HCT116 (cell line): Measurements from ENCODE around the gene HIF1A. TPM values are rescaled to one million over a fixed set of nuclear protein-coding genes. Genes with fewer than 3 reads are reported as not detected.

Experiments
- ATAC-seq: fragments of 200-7000 bp; cut with Tn5 transposase; 2 replicates; pipeline ENCODE4 v1.9.1; 2020; ENCODE audit warnings: mild to moderate bottlenecking, moderate library complexity
- BruUV-seq: library from RNA; stranded (reverse); fragments of 400-500 nt; replicated peaks from 2 replicates; lab custom pipeline; 2021; lab: Mats Ljungman, UMichigan
- CTCF ChIA-PET: fragments of 300-600 bp; sonication (Branson Sonifier 250); formaldehyde crosslinking; loops from one replicate; lab custom pipeline; 2021; ENCODE audit warnings: antibody characterized with exemption; lab: Charles Lee
- POLR2A ChIA-PET: fragments of 300-600, 350-600 bp; sonication (Branson Sonifier 250); formaldehyde crosslinking; loops from one replicate; lab custom pipeline; 2021; ENCODE audit warnings: antibody characterized with exemption; lab: Charles Lee
- RAD21 ChIA-PET, 2 experiments: fragments of 300-600 bp; sonication (Branson Sonifier 250); formaldehyde crosslinking; loops; one replicate each; lab custom pipeline; 2023; ENCODE audit warnings: low total read pairs in 2 of 2; ENCODE audit not compliant: uncharacterized antibody in 2 of 2, unreplicated experiment in 2 of 2, low non-redundant PET in 1 of 2; lab: Charles Lee
- DNase-seq: peaks from one replicate; pipeline ENCODE4 v3.0.0-alpha.2; 2010; ENCODE audit warnings: low read depth, low spot score
- H2AFZ ChIP-seq: fragments of 200-600 bp; shearing (Covaris generic), sonication (generic); 2 replicates; pipeline ENCODE4 v1.6.1; 2017; ENCODE audit warnings: low read depth, mixed run types, mixed read lengths, antibody characterized with exemption, low read length; ENCODE audit not compliant: poor library complexity, severe bottlenecking
- H3K27ac ChIP-seq: 2 replicates; pipeline ENCODE4 v1.5.1; 2012; ENCODE audit warnings: low read depth, low read length
- H3K27me3 ChIP-seq: fragments of 200-600 bp; sonication (generic); 2 replicates; pipeline ENCODE4 v1.6.1; 2016; ENCODE audit warnings: mixed run types, low read length, mixed read lengths; ENCODE audit not compliant: insufficient read depth
- H3K36me3 ChIP-seq, 2 experiments: fragments of 200-500 bp in 1 of 2; fragments of 200-600 bp in 1 of 2; sonication (Bioruptor generic) in 1 of 2; sonication (generic) in 1 of 2; 2 replicates each; pipeline versions ENCODE4 v1.5.1 to v1.6.1; 2014 to 2016; ENCODE audit warnings: low read length in 2 of 2, inconsistent platforms in 1 of 2, mixed read lengths in 1 of 2, mixed run types in 1 of 2; ENCODE audit not compliant: insufficient read depth in 2 of 2, control insufficient read depth in 1 of 2
- H3K4me1 ChIP-seq, 2 experiments: fragments of 200-600 bp in 1 of 2; sonication (generic) in 1 of 2; 2 replicates each; pipeline versions ENCODE4 v1.5.1 to v1.6.1; 2012 to 2017; ENCODE audit warnings: low read length in 2 of 2, inconsistent platforms in 1 of 2, mild to moderate bottlenecking in 1 of 2, mixed read lengths in 1 of 2, mixed run types in 1 of 2, moderate library complexity in 1 of 2; ENCODE audit not compliant: insufficient read depth in 2 of 2, control insufficient read depth in 1 of 2
- H3K4me2 ChIP-seq: fragments of 200-600 bp; sonication (generic); 2 replicates; pipeline ENCODE4 v1.6.1; 2017; ENCODE audit warnings: mixed run types, low read length, mixed read lengths
- H3K4me3 ChIP-seq, 2 experiments: fragments of 200-600 bp in 1 of 2; sonication (generic) in 1 of 2; replicated peaks in 1 of 2; 2 replicates each; pipeline ENCODE4 v1.5.1; 2011 to 2016; ENCODE audit warnings: low read length in 2 of 2, control low read depth in 1 of 2, low read depth in 1 of 2, mild to moderate bottlenecking in 1 of 2, mixed read lengths in 1 of 2, mixed run types in 1 of 2
- H3K79me2 ChIP-seq: fragments of 200-600 bp; sonication (generic); 2 replicates; pipeline ENCODE4 v1.6.1; 2017; ENCODE audit warnings: mild to moderate bottlenecking, mixed run types, low read length, moderate library complexity, mixed read lengths; ENCODE audit not compliant: insufficient read depth
- H3K9ac ChIP-seq: fragments of 200-600 bp; sonication (generic); 2 replicates; pipeline ENCODE4 v1.6.1; 2016; ENCODE audit warnings: low read length, mixed read lengths
- H3K9me2 ChIP-seq: fragments of 200-600 bp; sonication (generic), shearing (Covaris generic); 2 replicates; pipeline ENCODE4 v1.6.1; 2017; ENCODE audit warnings: mixed run types, mild to moderate bottlenecking, moderate library complexity; ENCODE audit not compliant: insufficient read depth
- H3K9me3 ChIP-seq, 2 experiments: fragments of 200-500 bp in 1 of 2; fragments of 200-600 bp in 1 of 2; sonication (Bioruptor generic) in 1 of 2; sonication (generic) in 1 of 2; 2 replicates each; pipeline ENCODE4 v1.6.1; 2014 to 2017; ENCODE audit warnings: low read length in 2 of 2, mixed read lengths in 2 of 2, inconsistent platforms in 1 of 2, low read depth in 1 of 2, mild to moderate bottlenecking in 1 of 2, mixed run types in 1 of 2, moderate library complexity in 1 of 2; ENCODE audit not compliant: control insufficient read depth in 1 of 2, insufficient read depth in 1 of 2
- H4K20me1 ChIP-seq: fragments of 200-600 bp; sonication (generic), shearing (Covaris generic); 2 replicates; pipeline ENCODE4 v1.6.1; 2017; ENCODE audit warnings: mixed run types, mild to moderate bottlenecking, moderate library complexity; ENCODE audit not compliant: insufficient read depth
- ATF3 ChIP-seq: IDR thresholded peaks from 2 replicates; pipeline ENCODE4 v1.6.1; 2012
- CTCF ChIP-seq, 3 experiments: fragments of 200-600 bp in 1 of 3; sonication (generic) in 1 of 3; IDR thresholded peaks in 2 of 3; conservative IDR thresholded peaks in 1 of 3; 2 replicates each; pipeline ENCODE4 v1.5.1; 2012 to 2017; ENCODE audit warnings: low read depth in 2 of 3, low read length in 2 of 3, antibody characterized with exemption in 1 of 3, borderline replicate concordance in 1 of 3, control low read depth in 1 of 3, mild to moderate bottlenecking in 1 of 3, mixed read lengths in 1 of 3, mixed run types in 1 of 3, moderate library complexity in 1 of 3; ENCODE audit not compliant: insufficient read depth in 1 of 3
- EGR1 ChIP-seq: IDR thresholded peaks from 2 replicates; pipeline ENCODE4 v1.6.1; 2012; ENCODE audit warnings: low read depth
- EZH2 ChIP-seq: fragments of 200-600 bp; sonication (generic); IDR thresholded peaks from 2 replicates; pipeline ENCODE4 v1.6.1; 2017; ENCODE audit warnings: antibody characterized with exemption, mixed run types
- EZH2phosphoT487 ChIP-seq: fragments of 200-600 bp; IDR thresholded peaks from 2 replicates; pipeline ENCODE4 v1.6.1; 2018; ENCODE audit warnings: antibody characterized with exemption, borderline replicate concordance
- FOSL1 ChIP-seq: IDR thresholded peaks from 2 replicates; pipeline ENCODE4 v1.6.1; 2012; ENCODE audit warnings: low read depth
- JUND ChIP-seq: IDR thresholded peaks from 2 replicates; pipeline ENCODE4 v1.6.1; 2012
- POLR2A ChIP-seq: IDR thresholded peaks from 2 replicates; pipeline ENCODE4 v1.7.0; 2011; ENCODE audit warnings: borderline replicate concordance; ENCODE audit not compliant: insufficient read depth, insufficient read length; ENCODE audit errors: extremely low read depth
- RAD21 ChIP-seq: IDR thresholded peaks from 2 replicates; pipeline ENCODE4 v1.6.1; 2012; ENCODE audit warnings: low read depth, mild to moderate bottlenecking
- REST ChIP-seq: IDR thresholded peaks from 2 replicates; pipeline ENCODE4 v1.6.1; 2012; ENCODE audit warnings: low read depth
- SP1 ChIP-seq: IDR thresholded peaks from 2 replicates; pipeline ENCODE4 v1.6.1; 2012; ENCODE audit warnings: low read depth
- SRF ChIP-seq: IDR thresholded peaks from 2 replicates; pipeline ENCODE4 v1.6.1; 2012; ENCODE audit warnings: low read depth
- TCF7L2 ChIP-seq: IDR thresholded peaks from 2 replicates; pipeline ENCODE4 v1.7.0; 2011; ENCODE audit warnings: borderline replicate concordance, inconsistent platforms; ENCODE audit not compliant: insufficient read depth, insufficient read length; ENCODE audit errors: extremely low read depth
- YY1 ChIP-seq: IDR thresholded peaks from 2 replicates; pipeline ENCODE4 v1.6.1; 2011; ENCODE audit warnings: low read length, low read depth, moderate library complexity, mild to moderate bottlenecking; ENCODE audit not compliant: insufficient replicate concordance; ENCODE audit errors: extremely low read depth
- ZBTB33 ChIP-seq: IDR thresholded peaks from 2 replicates; pipeline ENCODE4 v1.6.1; 2011; ENCODE audit warnings: mild to moderate bottlenecking, low read length, moderate library complexity; ENCODE audit not compliant: insufficient replicate concordance; ENCODE audit errors: extremely low read depth
- ZFX ChIP-seq: fragments of 450-650 bp; IDR thresholded peaks from 2 replicates; pipeline ENCODE4 v1.6.1; 2017
- ZNF274 ChIP-seq: fragments of 200-500 bp; sonication (Bioruptor generic); IDR thresholded peaks from 2 replicates; pipeline ENCODE4 v1.6.1; 2014; ENCODE audit warnings: mild to moderate bottlenecking, low read depth, low read length, inconsistent platforms
- intact Hi-C: fragments of 100-400 bp; cut with micrococcal nuclease; formaldehyde crosslinking; loops from 2 replicates; pipeline ENCODE4 v1.10.0; 2022
- total RNA-seq: library from RNA; stranded (reverse); gene quantifications from one replicate; pipeline ENCODE4 v1.2.1, GENCODE V29; 2021; ENCODE audit not compliant: unreplicated experiment

HIF1A gene
- total RNA-seq, 1 experiment from 2014 or later: 113 TPM

- RAD21 ChIA-PET: no interaction called here
- no peaks in the 10 kb centered on the region for H3K9me2 ChIP-seq
- intact Hi-C loops: no loop called here
- H3K27ac ChIP-seq: no peak overlapping the region
- no peak overlapping the region for H2AFZ ChIP-seq
- no peak overlapping the region for H3K4me3 ChIP-seq
- no peaks in the 10 kb centered on the region for H4K20me1 ChIP-seq
- CTCF ChIA-PET: no interaction called here
- no peak overlapping the region for H3K9ac ChIP-seq
- H3K79me2 ChIP-seq: no peaks in the 10 kb centered on the region
- DNase-seq (no peak), ATAC-seq (no peak)
- TF ChIP-seq RAD21 (no peak), POLR2A (no peak), TCF7L2 (no peak), ZFX (no peak), ATF3 (no peak), REST (no peak), EZH2phosphoT487 (no peak), JUND (no peak), ZBTB33 (no peak), EGR1 (no peak), SP1 (no peak), SRF (no peak), YY1 (no peak), EZH2 (no peak), ZNF274 (no peak), FOSL1 (no peak), CTCF (IDR thresholded peaks at IDR 0.05 in 2 of 3, conservative IDR thresholded peaks at IDR 0.05 in 1 of 3; ENCODE audit: borderline replicate concordance in 1 of 3, insufficient read depth in 1 of 3, low read depth in 2 of 3, low read length in 2 of 3) (no peak)
- no peaks in the 10 kb centered on the region for H3K27me3 ChIP-seq
- no peak overlapping the region for H3K4me2 ChIP-seq
- H3K4me1 ChIP-seq: peaks cover 0 to 17% of the 10 kb centered on the region in 2 experiments; a peak in 2 of 4 replicates
- no peaks in the 10 kb centered on the region for H3K36me3 ChIP-seq
- BruUV-seq: no TSS peak
- POLR2A ChIA-PET: no interaction called here
- H3K9me3 ChIP-seq: no peaks in the 10 kb centered on the region
Measured at GRCh38 chr14:61756135-61756534, 60.8 kb downstream of the HIF1A start.
